GM23248 (cell line): ENCODE data around the gene RGPD4. TPM values are rescaled to one million over a fixed set of nuclear protein-coding genes. Genes with fewer than 3 reads are reported as not detected.
"Not testable (repeated sequence)": the region's sequence is repeated elsewhere in the genome, so short reads cannot be mapped to it uniquely, and the experiment has no call there.

ENCODE experiments used
- DNase-seq: peaks from one replicate; pipeline ENCODE4 v3.0.0-alpha.2; 2015
- H2AFZ ChIP-seq: fragments of 200-600 bp; sonication (generic); 2 replicates; pipeline ENCODE4 v1.6.1; 2016; ENCODE audit warnings: antibody characterized with exemption
- H3F3A ChIP-seq: fragments of 200-600 bp; sonication (generic); 2 replicates; pipeline ENCODE4 v1.6.1; 2016; ENCODE audit warnings: mild to moderate bottlenecking, antibody characterized with exemption, mixed run types; ENCODE audit not compliant: insufficient read depth
- H3K27ac ChIP-seq: fragments of 200-600 bp; sonication (generic); 2 replicates; pipeline ENCODE4 v1.5.1; 2016; ENCODE audit warnings: mild to moderate bottlenecking
- H3K27me3 ChIP-seq: fragments of 200-600 bp; sonication (generic); replicated peaks from 2 replicates; pipeline ENCODE4 v1.6.1; 2016; ENCODE audit warnings: mild to moderate bottlenecking; ENCODE audit not compliant: insufficient read depth
- H3K36me3 ChIP-seq: fragments of 200-600 bp; sonication (generic); 2 replicates; pipeline ENCODE4 v1.6.1; 2016; ENCODE audit warnings: low read depth, mild to moderate bottlenecking
- H3K4me1 ChIP-seq: fragments of 200-600 bp; sonication (generic); 2 replicates; pipeline ENCODE4 v1.6.1; 2016; ENCODE audit warnings: mild to moderate bottlenecking; ENCODE audit not compliant: insufficient read depth
- H3K4me2 ChIP-seq: fragments of 200-600 bp; sonication (generic); one replicate; pipeline ENCODE4 v1.6.1; 2016; ENCODE audit warnings: mild to moderate bottlenecking; ENCODE audit not compliant: unreplicated experiment
- H3K4me3 ChIP-seq: fragments of 200-600 bp; sonication (generic); 2 replicates; pipeline ENCODE4 v1.5.1; 2016; ENCODE audit warnings: mild to moderate bottlenecking
- H3K79me2 ChIP-seq: fragments of 200-600 bp; sonication (generic); 2 replicates; pipeline ENCODE4 v1.6.1; 2016; ENCODE audit warnings: mild to moderate bottlenecking; ENCODE audit not compliant: insufficient read depth
- H3K9ac ChIP-seq: fragments of 200-600 bp; sonication (generic); 2 replicates; pipeline ENCODE4 v1.6.1; 2016; ENCODE audit warnings: mild to moderate bottlenecking
- H3K9me2 ChIP-seq: fragments of 200-600 bp; sonication (generic); 2 replicates; pipeline ENCODE4 v1.6.1; 2016; ENCODE audit warnings: mixed run types, mild to moderate bottlenecking, moderate library complexity; ENCODE audit not compliant: insufficient read depth
- H3K9me3 ChIP-seq: fragments of 200-600 bp; sonication (generic); one replicate; pipeline ENCODE4 v1.6.1; 2017; ENCODE audit warnings: low read depth
- H4K20me1 ChIP-seq: fragments of 200-600 bp; sonication (generic); 2 replicates; pipeline ENCODE4 v1.6.0; 2016; ENCODE audit not compliant: insufficient read depth
- EZH2 ChIP-seq: fragments of 200-600 bp; sonication (generic); IDR thresholded peaks from 2 replicates; pipeline ENCODE4 v1.6.1; 2018; ENCODE audit warnings: antibody characterized with exemption, mild to moderate bottlenecking; ENCODE audit not compliant: insufficient read depth, poor library complexity, severe bottlenecking
- EZH2phosphoT487 ChIP-seq: fragments of 200-600 bp; sonication (generic); IDR thresholded peaks from 2 replicates; pipeline ENCODE4 v1.6.1; 2018; ENCODE audit warnings: antibody characterized with exemption, moderate library complexity, mild to moderate bottlenecking, low read depth; ENCODE audit not compliant: insufficient read depth
- WGBS, 2 experiments: methylation state at CpG; one replicate each; pipeline ENCODE4 v1.1.6; 2015 to 2017; ENCODE audit warnings: low lambda C conversion rate in 2 of 2, low coverage in 1 of 2; ENCODE audit errors: missing lambda C conversion rate in 2 of 2; 5-methylcytosine and 5-hydroxymethylcytosine counted together
- in situ Hi-C: fragments of 300-500 bp; cut with MboI; formaldehyde crosslinking; loops from 2 replicates; pipeline ENCODE4 v1.15.0; 2020
- polyA plus RNA-seq: library from polyadenylated mRNA; unstranded; fragments of >200 nt; fragmentation: Nextera tagmentation; extraction: Ambion mirVana; gene quantifications from 2 replicates; pipeline ENCODE4 v1.2.1, GENCODE V29; 2016
- total RNA-seq: library from RNA; depleted of rRNA; stranded (reverse); fragments of >200 nt; shearing (Covaris generic); gene quantifications from 2 replicates; pipeline ENCODE4 v1.2.3, GENCODE V29; 2014

RGPD4 gene
- total and polyA plus RNA-seq, 2 experiments from 2014 or later, result not detected

DNA sequence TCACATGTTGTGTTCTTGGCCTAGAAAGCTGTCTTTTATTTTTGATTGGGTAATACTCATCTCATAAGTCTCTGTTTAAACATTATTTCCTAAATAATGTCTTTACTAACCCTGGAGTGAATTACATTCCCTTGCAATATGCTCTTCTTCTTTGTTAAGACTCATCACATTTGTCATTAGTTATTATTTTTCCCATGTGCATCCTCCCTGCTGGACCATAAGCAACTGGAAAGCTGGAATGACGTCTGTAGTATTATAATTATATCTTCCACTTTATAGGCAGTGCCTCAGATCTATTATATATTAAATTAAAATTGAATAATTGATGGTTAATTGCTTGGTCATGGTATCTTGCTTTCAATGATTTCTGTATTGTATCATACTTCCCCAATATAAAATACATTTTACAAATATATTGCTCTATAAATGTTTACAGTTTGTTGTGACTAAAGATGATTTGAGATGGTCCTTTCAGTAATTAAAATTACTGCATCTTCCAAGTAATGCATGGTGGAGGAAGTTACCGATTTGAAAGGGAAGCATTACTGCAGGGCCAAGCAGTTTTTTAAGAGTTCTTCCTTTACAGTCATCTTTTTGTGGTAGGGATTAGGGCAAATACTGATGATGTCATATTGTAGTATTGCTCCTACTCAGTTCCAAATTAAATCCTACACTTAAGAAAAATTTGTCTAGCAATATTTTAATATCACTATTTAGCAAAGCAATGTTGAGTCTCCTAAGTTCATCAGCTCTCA, 2.1 kb upstream of the RGPD4 start:
- no peak overlapping the region for H3K9ac ChIP-seq
- H3K4me2 ChIP-seq, result no peak overlapping the region
- H3K9me2 ChIP-seq, result no peaks in the 10 kb centered on the region
- DNase-seq, result no peak
- H3K27me3 ChIP-seq, result no peaks in the 10 kb centered on the region; the same call in 1 of the 2 replicates
- H2AFZ ChIP-seq, result no peak overlapping the region
- no peaks in the 10 kb centered on the region for H4K20me1 ChIP-seq
- H3F3A ChIP-seq, result no peaks in the 10 kb centered on the region
- H3K9me3 ChIP-seq, result no peaks in the 10 kb centered on the region
- no peaks in the 10 kb centered on the region for H3K36me3 ChIP-seq
- TF ChIP-seq EZH2phosphoT487 (no peak), EZH2 (no peak)
- no peaks in the 10 kb centered on the region for H3K4me1 ChIP-seq
- WGBS, 2 experiments, result 0 to 1% methylated on average over 2 of the region's 2 CpGs
- H3K4me3 ChIP-seq, result no peak overlapping the region
- in situ Hi-C loops, result no loop called here
- H3K27ac ChIP-seq, result no peak overlapping the region
- no peaks in the 10 kb centered on the region for H3K79me2 ChIP-seq

DNA sequence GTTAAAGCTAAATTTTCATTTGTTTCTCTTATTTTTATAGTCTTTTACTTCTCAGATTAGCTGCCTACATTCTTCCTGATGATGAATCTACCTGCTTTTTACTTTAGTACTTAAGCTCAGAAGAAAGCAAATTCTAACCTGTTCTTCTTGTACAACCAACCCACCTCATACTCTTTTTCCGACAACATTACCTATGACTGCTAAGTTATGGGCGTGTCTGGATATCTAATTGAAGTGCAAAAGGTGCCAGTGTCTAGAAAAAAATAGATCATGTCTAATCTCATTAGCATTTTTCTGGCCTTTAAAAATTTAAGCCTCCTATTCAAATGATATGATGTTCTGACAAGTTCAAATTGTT, 1.5 kb upstream of the RGPD4 start:
- H3K9ac ChIP-seq, result no peak overlapping the region
- no peak overlapping the region for H3K27ac ChIP-seq
- WGBS, 2 experiments, result 43 to 53% methylated on average over 2 of the region's 2 CpGs
- no peaks in the 10 kb centered on the region for H3F3A ChIP-seq
- TF ChIP-seq EZH2 (no peak), EZH2phosphoT487 (no peak)
- H3K4me1 ChIP-seq, result no peaks in the 10 kb centered on the region
- H4K20me1 ChIP-seq, result no peaks in the 10 kb centered on the region
- H3K4me3 ChIP-seq, result no peak overlapping the region
- no peaks in the 10 kb centered on the region for H3K9me2 ChIP-seq
- no peak for DNase-seq
- H3K27me3 ChIP-seq, result no peaks in the 10 kb centered on the region; the same call in 1 of the 2 replicates
- in situ Hi-C loops, result no loop called here
- H3K4me2 ChIP-seq, result no peak overlapping the region
- no peaks in the 10 kb centered on the region for H3K36me3 ChIP-seq
- no peaks in the 10 kb centered on the region for H3K9me3 ChIP-seq
- no peaks in the 10 kb centered on the region for H3K79me2 ChIP-seq
- H2AFZ ChIP-seq, result no peak overlapping the region

DNA sequence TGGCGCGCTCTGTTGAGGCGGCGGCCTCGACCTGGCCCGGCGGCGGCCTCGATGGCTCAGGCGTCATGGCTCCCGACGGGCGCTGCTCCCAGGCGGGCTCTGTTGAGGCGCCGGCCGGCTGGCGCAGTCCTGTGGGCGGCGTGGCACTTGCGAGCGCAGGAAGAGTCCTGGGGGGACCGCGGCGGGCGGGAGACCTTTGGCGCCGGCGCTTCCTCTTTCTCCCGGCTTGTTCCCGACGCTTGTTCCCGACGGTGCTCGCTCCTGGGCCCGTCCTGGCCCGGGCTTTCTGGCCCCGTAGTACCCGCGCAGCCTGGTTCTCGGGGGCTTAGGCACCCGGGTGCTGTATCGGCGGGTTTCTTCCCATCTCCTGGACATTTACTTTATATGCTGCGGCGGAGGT, 2.8 kb downstream of the RGPD4 start:
- H3K27me3 ChIP-seq, H3K9me3 ChIP-seq, H3K4me3 ChIP-seq, in situ Hi-C loops, H3K4me1 ChIP-seq, H3K9ac ChIP-seq, H3K9me2 ChIP-seq, H3K27ac ChIP-seq, H3K4me2 ChIP-seq, H3K79me2 ChIP-seq, DNase-seq, H2AFZ ChIP-seq, H3K36me3 ChIP-seq, H3F3A ChIP-seq, H4K20me1 ChIP-seq: not testable (repeated sequence)
- 85 to 93% methylated on average over 10 to 42 of the region's 46 CpGs for WGBS, 2 experiments

DNA sequence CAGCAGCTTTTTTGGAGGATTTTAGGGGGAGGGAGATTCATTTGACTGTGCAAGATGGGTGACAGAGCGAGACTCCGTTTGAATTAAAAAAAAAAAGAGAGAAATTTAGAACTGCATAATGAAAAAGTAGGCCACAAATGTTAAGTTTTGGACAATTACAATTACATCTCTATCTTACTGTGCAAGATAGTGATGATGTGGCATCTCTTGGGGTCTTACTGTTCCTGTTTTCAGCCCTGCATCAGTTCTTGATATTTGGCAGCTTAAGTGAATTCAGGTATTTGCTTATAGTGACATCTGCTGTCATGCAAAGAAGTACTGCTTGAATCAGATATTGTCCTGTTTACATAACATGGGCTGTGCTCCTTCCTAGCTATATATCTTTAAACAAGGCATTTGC, 6.5 kb downstream of the RGPD4 start:
- H3K27me3 ChIP-seq, H3K9me2 ChIP-seq, H3F3A ChIP-seq, H3K36me3 ChIP-seq, DNase-seq, H3K27ac ChIP-seq, H4K20me1 ChIP-seq, H3K4me1 ChIP-seq, H2AFZ ChIP-seq, in situ Hi-C loops, H3K4me2 ChIP-seq, H3K4me3 ChIP-seq, H3K9me3 ChIP-seq, H3K79me2 ChIP-seq, H3K9ac ChIP-seq: not testable (repeated sequence)
- 28 to 38% methylated on average over 2 of the region's 2 CpGs for WGBS, 2 experiments

DNA sequence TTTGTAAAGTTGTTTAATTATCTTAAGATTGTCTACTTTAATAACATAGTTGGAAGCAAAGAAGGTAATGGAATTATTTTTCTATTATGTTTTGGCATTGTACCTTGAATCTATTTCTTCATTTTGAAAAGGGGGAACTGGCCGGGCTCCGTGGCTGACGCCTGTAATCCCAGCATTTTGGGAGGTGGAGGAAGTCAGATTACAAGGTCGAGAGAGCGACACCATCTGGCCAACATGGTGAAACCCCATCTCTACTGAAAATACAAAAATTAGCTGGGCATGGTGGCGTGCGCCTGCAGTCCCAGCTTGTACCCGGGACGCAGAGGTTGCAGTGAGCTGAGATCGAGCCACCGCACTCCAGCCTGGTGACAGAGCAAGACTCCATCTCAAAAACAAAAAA, 6.9 kb downstream of the RGPD4 start:
- H3K79me2 ChIP-seq, H3K9me3 ChIP-seq, H3K4me1 ChIP-seq, H3K9me2 ChIP-seq, H2AFZ ChIP-seq, H3K27me3 ChIP-seq, H3K9ac ChIP-seq, H3K27ac ChIP-seq, H3K4me3 ChIP-seq, H4K20me1 ChIP-seq, in situ Hi-C loops, H3K4me2 ChIP-seq, H3F3A ChIP-seq, H3K36me3 ChIP-seq, DNase-seq: not testable (repeated sequence)
- 11 to 48% methylated on average over 5 to 10 of the region's 11 CpGs for WGBS, 2 experiments

DNA sequence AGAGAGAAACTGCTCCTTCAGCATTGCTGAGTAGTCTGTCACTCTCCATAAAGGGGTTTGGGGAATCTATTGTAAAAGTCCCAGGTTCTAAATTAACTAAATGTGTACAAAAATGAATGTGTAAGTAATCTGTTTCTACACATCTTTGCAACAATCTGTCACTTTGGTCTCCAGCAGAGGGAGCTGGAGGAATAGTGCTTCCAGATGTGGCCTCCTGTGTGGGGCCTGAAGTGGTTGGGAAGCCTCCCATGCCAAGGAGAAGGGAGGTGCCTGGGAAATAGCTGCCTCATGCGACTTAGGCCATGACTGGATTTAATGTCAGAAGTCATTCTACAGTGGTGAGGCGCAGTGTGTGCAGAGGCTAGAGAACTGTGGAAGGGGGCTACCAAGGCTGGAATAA, 89.4 kb downstream of the RGPD4 start:
- H3K4me1 ChIP-seq, in situ Hi-C loops, H3F3A ChIP-seq, H3K27ac ChIP-seq, H2AFZ ChIP-seq, H3K9me2 ChIP-seq, H3K27me3 ChIP-seq, DNase-seq, H3K9ac ChIP-seq, H3K79me2 ChIP-seq, H4K20me1 ChIP-seq, H3K9me3 ChIP-seq, H3K4me3 ChIP-seq, H3K4me2 ChIP-seq, H3K36me3 ChIP-seq: not testable (repeated sequence)
- WGBS, 2 experiments, result 0% methylated on average over 1 of the region's 2 CpGs; no CpG with 5 or more reads in 1 of the 2 experiments

DNA sequence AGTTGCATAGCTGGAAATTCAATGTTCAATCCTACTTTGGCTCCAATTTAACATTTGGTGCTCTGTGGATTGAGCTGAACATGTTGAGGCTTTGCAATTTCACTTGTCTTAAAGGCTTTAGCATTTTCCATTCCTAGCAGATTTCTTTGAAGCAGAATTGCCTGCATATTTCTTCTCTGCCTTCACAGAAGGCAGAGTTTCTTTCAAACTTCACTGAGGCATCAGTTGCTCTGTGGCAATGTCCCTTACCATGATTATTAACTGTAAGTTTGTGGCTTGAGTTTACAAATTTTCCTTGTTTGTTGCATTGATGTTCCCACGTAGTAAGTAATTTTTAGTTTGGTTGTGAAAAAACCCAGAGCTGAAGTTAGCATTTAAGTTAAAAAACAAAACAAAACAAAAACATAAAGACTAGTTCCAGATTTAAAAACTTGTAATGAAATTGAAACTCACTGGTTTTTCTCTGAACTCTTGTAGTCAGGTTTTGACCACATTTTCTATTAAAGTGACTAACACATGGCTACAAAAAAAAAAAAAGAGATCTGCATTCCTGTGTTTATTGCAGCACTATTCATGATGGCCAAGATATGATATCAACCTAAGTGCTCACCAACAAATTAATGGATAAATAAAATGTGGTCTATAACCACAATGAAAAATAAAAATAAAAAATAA, 90.1 kb downstream of the RGPD4 start:
- WGBS, 2 experiments, result 0 to 6% methylated on average over 1 of the region's 1 CpG
- H3K4me3 ChIP-seq, H2AFZ ChIP-seq, H3K36me3 ChIP-seq, H3K4me2 ChIP-seq, H4K20me1 ChIP-seq, H3K27ac ChIP-seq, H3K9me2 ChIP-seq, H3K9ac ChIP-seq, H3K79me2 ChIP-seq, H3K27me3 ChIP-seq, H3F3A ChIP-seq, in situ Hi-C loops, H3K4me1 ChIP-seq, H3K9me3 ChIP-seq, DNase-seq: not testable (repeated sequence)
